Activated CD8-positive, alpha-beta T cell treated with anti-CD3 and anti-CD28 coated beads, Interleukin-2, amount 10 ng/mL, durations not matched to agents 7 days and 5 days (primary cell): ENCODE measurements around the gene HSD11B1L. TPM values are rescaled to one million over a fixed set of nuclear protein-coding genes. Genes with fewer than 3 reads are reported as not detected.
A peak's percentile ranks its signal among the peaks of the same experiment; 100 is the strongest.
"Not testable (repeated sequence)": the region's sequence is repeated elsewhere in the genome, so short reads cannot be mapped to it uniquely, and the experiment has no call there.

Source experiments
- ATAC-seq: fragments of 150-1000 bp; cut with Tn5 transposase; one replicate; pipeline ENCODE4 v1.10.0; 2021; ENCODE audit warnings: moderate library complexity
- CTCF ChIA-PET: fragments of 350-600 bp; sonication (Branson Sonifier 250); formaldehyde crosslinking; loops from one replicate; lab custom pipeline; 2021; ENCODE audit warnings: antibody characterized with exemption; lab: Charles Lee
- POLR2A ChIA-PET: fragments of 350-600 bp; sonication (Branson Sonifier 250); formaldehyde crosslinking; loops from one replicate; lab custom pipeline; 2021; ENCODE audit warnings: antibody characterized with exemption; lab: Charles Lee
- DNase-seq: peaks from one replicate; pipeline ENCODE4 v3.0.0-alpha.2; 2020
- H3K27ac Mint-ChIP-seq: one replicate; pipeline ENCODE4 v1.8.0; 2021; ENCODE audit warnings: mild to moderate bottlenecking, mixed read lengths
- H3K27me3 Mint-ChIP-seq: one replicate; pipeline ENCODE4 v1.8.0; 2021; ENCODE audit warnings: low read depth, mixed read lengths
- H3K36me3 Mint-ChIP-seq: one replicate; pipeline ENCODE4 v1.8.0; 2021; ENCODE audit warnings: low read depth, mixed read lengths
- H3K4me1 Mint-ChIP-seq: one replicate; pipeline ENCODE4 v1.8.0; 2021; ENCODE audit warnings: low read depth, mixed read lengths
- H3K4me3 Mint-ChIP-seq: one replicate; pipeline ENCODE4 v1.8.0; 2021; ENCODE audit warnings: mild to moderate bottlenecking, mixed read lengths
- H3K9me3 Mint-ChIP-seq: one replicate; pipeline ENCODE4 v1.8.0; 2022; ENCODE audit warnings: mixed read lengths; ENCODE audit not compliant: insufficient read depth
- total RNA-seq, 2 experiments: library from RNA; stranded (reverse); gene quantifications; one replicate each; pipeline ENCODE4 v1.2.3, GENCODE V29; 2021

HSD11B1L gene
- total RNA-seq, 2 experiments from 2014 or later, result 2.0 to 2.1 TPM

- Mint-ChIP-seq H3K36me3 (peaks cover 4% of the 10 kb centered on the region), H3K27me3 (peaks cover 12% of the 10 kb centered on the region), H3K27ac (peak overlapping the region; percentile 98), H3K4me3 (peak overlapping the region; percentile 96), H3K4me1 (peaks cover 24% of the 10 kb centered on the region), H3K9me3 (no peaks in the 10 kb centered on the region)
- ChIA-PET POLR2A (interaction anchor here (0.6 to 2.4 kb wide), 3 partner anchors 10 to 774 kb away, joined by 3 to 12 read pairs (median 3); partner anchors contain the start of genes RPL36, SAFB and SAFB2), CTCF (no interaction called here)
- DNase-seq (no peak), ATAC-seq (peak; percentile 1)
Observed at GRCh38 chr19:5680084-5680436, 767 bp upstream of the HSD11B1L start.

GRCh38 chr19:5681391-5682106 lies 722 bp downstream of the HSD11B1L start:
- peaks cover 4% of the 10 kb centered on the region for H3K36me3 Mint-ChIP-seq
- H3K4me3 Mint-ChIP-seq, result peak overlapping the region; percentile 38
- POLR2A ChIA-PET, result interaction anchor here (1.0 kb wide), 1 partner anchor 39 kb away, joined by 3 read pairs; the partner anchor contains the start of genes CATSPERD and LONP1
- peak; percentile 21 for DNase-seq
- H3K9me3 Mint-ChIP-seq, result no peaks in the 10 kb centered on the region
- peaks cover 12% of the 10 kb centered on the region for H3K27me3 Mint-ChIP-seq
- peaks cover 34% of the 10 kb centered on the region for H3K4me1 Mint-ChIP-seq
- H3K27ac Mint-ChIP-seq, result peak overlapping the region; percentile 27
- no peak for ATAC-seq
- CTCF ChIA-PET, result interaction anchor here (1.6 kb wide), 1 partner anchor 8 kb away, joined by 4 read pairs; the partner anchor contains the start of gene RPL36

GRCh38 chr19:5682107-5682482 lies 1.3 kb downstream of the HSD11B1L start:
- H3K36me3 Mint-ChIP-seq, result peaks cover 4% of the 10 kb centered on the region
- peaks cover 35% of the 10 kb centered on the region for H3K4me1 Mint-ChIP-seq
- H3K4me3 Mint-ChIP-seq, result no peak overlapping the region
- DNase-seq (no peak), ATAC-seq (no peak)
- H3K27me3 Mint-ChIP-seq, result peaks cover 12% of the 10 kb centered on the region
- no peak overlapping the region for H3K27ac Mint-ChIP-seq
- ChIA-PET CTCF (interaction anchor here (1.6 kb wide), 1 partner anchor 8 kb away, joined by 4 read pairs; the partner anchor contains the start of gene RPL36), POLR2A (interaction anchor here (0.6 to 1.0 kb wide), 2 partner anchors 38 to 59 kb away, joined by 3 read pairs; partner anchors contain the start of genes CATSPERD, LONP1 and SAFB)
- no peaks in the 10 kb centered on the region for H3K9me3 Mint-ChIP-seq

GRCh38 chr19:5683177-5683886 lies 2.5 kb downstream of the HSD11B1L start:
- H3K27me3 Mint-ChIP-seq, result peaks cover 12% of the 10 kb centered on the region
- no peaks in the 10 kb centered on the region for H3K9me3 Mint-ChIP-seq
- ATAC-seq (no peak), DNase-seq (no peak)
- ChIA-PET POLR2A (no interaction called here), CTCF (no interaction called here)
- H3K27ac Mint-ChIP-seq, result no peak overlapping the region
- H3K4me1 Mint-ChIP-seq, result peaks cover 40% of the 10 kb centered on the region
- no peaks in the 10 kb centered on the region for H3K36me3 Mint-ChIP-seq
- H3K4me3 Mint-ChIP-seq, result no peak overlapping the region

- no peaks in the 10 kb centered on the region for H3K36me3 Mint-ChIP-seq
- no peak overlapping the region for H3K4me3 Mint-ChIP-seq
- peaks cover 12% of the 10 kb centered on the region for H3K27me3 Mint-ChIP-seq
- DNase-seq, result no peak
- ChIA-PET CTCF (interaction anchor here (7.5 kb wide), 1 partner anchor 33 kb away, joined by 113 read pairs; the partner anchor contains the start of genes CATSPERD and LONP1), POLR2A (no interaction called here)
- no peak for ATAC-seq
- H3K27ac Mint-ChIP-seq, result no peak overlapping the region
- no peaks in the 10 kb centered on the region for H3K9me3 Mint-ChIP-seq
- H3K4me1 Mint-ChIP-seq, result peaks cover 40% of the 10 kb centered on the region
Observed at GRCh38 chr19:5684694-5685430, 4.0 kb downstream of the HSD11B1L start.

- H3K27ac Mint-ChIP-seq, result peak overlapping the region; percentile 88
- H3K36me3 Mint-ChIP-seq, result peaks cover 13% of the 10 kb centered on the region
- ChIA-PET POLR2A (interaction anchor here (0.7 to 3.3 kb wide), 3 partner anchors 33 to 1237 kb away, joined by 4 to 19 read pairs (median 11); partner anchors contain the start of genes CATSPERD, LONP1, SAFB and SAFB2), CTCF (interaction anchor here (1.2 to 7.5 kb wide), 9 partner anchors 21 to 281 kb away, joined by 3 to 113 read pairs (median 5); partner anchors contain the start of genes CATSPERD, LONP1, SAFB and SAFB2)
- peaks cover 33% of the 10 kb centered on the region for H3K4me1 Mint-ChIP-seq
- ATAC-seq (no peak), DNase-seq (no peak)
- no peaks in the 10 kb centered on the region for H3K9me3 Mint-ChIP-seq
- peak overlapping the region; percentile 79 for H3K4me3 Mint-ChIP-seq
- peaks cover 12% of the 10 kb centered on the region for H3K27me3 Mint-ChIP-seq
Observed at GRCh38 chr19:5686326-5686646, 5.5 kb downstream of the HSD11B1L start.

GRCh38 chr19:5686647-5687359 lies 6.0 kb downstream of the HSD11B1L start:
- POLR2A ChIA-PET, result interaction anchor here (0.7 to 3.3 kb wide), 4 partner anchors 33 to 1238 kb away, joined by 3 to 19 read pairs (median 8); partner anchors contain the start of genes CATSPERD, LONP1, SAFB and SAFB2
- Mint-ChIP-seq H3K27ac (peak overlapping the region; percentile 88), H3K36me3 (peaks cover 16% of the 10 kb centered on the region)

GRCh38 chr19:5687360-5688198 lies 6.8 kb downstream of the HSD11B1L start:
- ChIA-PET POLR2A (interaction anchor here (0.7 to 3.3 kb wide), 4 partner anchors 31 to 103 kb away, joined by 3 to 19 read pairs (median 7); partner anchors contain the start of genes CATSPERD, LONP1, SAFB and SAFB2), CTCF (interaction anchor here (1.0 to 7.5 kb wide), 12 partner anchors 17 to 280 kb away, joined by 3 to 113 read pairs (median 4); partner anchors contain the start of genes CATSPERD, LONP1, SAFB and SAFB2)
- peaks cover 24% of the 10 kb centered on the region for H3K36me3 Mint-ChIP-seq
- H3K4me3 Mint-ChIP-seq, result peak overlapping the region; percentile 79
- no peaks in the 10 kb centered on the region for H3K9me3 Mint-ChIP-seq
- H3K4me1 Mint-ChIP-seq, result peaks cover 33% of the 10 kb centered on the region
- ATAC-seq (no peak), DNase-seq (no peak)
- no peak overlapping the region for H3K27ac Mint-ChIP-seq
- peaks cover 3% of the 10 kb centered on the region for H3K27me3 Mint-ChIP-seq

More at GRCh38 chr19:5686647-5687359, 6.0 kb downstream of the HSD11B1L start:
- Mint-ChIP-seq H3K4me3 (peak overlapping the region; percentile 79), H3K27me3 (peaks cover 8% of the 10 kb centered on the region), H3K9me3 (no peaks in the 10 kb centered on the region), H3K4me1 (peaks cover 27% of the 10 kb centered on the region)
- DNase-seq, result peak; percentile 99
- CTCF ChIA-PET, result interaction anchor here (1.0 to 7.5 kb wide), 12 partner anchors 17 to 281 kb away, joined by 3 to 113 read pairs (median 4); partner anchors contain the start of genes CATSPERD, LONP1, SAFB and SAFB2
- peak; percentile 68 for ATAC-seq

- not testable (repeated sequence) for H3K27me3 Mint-ChIP-seq, ATAC-seq, DNase-seq, H3K9me3 Mint-ChIP-seq
- peaks cover 31% of the 10 kb centered on the region for H3K36me3 Mint-ChIP-seq
- H3K4me1 Mint-ChIP-seq, result peaks cover 40% of the 10 kb centered on the region
- peak overlapping the region; percentile 48 for H3K4me3 Mint-ChIP-seq
- ChIA-PET POLR2A (interaction anchor here (1.0 to 3.3 kb wide), 2 partner anchors 30 to 31 kb away, joined by 3 to 11 read pairs; partner anchors contain the start of genes CATSPERD and LONP1), CTCF (interaction anchor here (5.0 to 7.5 kb wide), 2 partner anchors 29 to 66 kb away, joined by 63 to 113 read pairs; partner anchors contain the start of genes CATSPERD, LONP1, SAFB and SAFB2)
- H3K27ac Mint-ChIP-seq, result peak overlapping the region; percentile 50
Observed at GRCh38 chr19:5688262-5688881, 7.5 kb downstream of the HSD11B1L start.
